ENCODE data around the gene NECAB2. TPM values are rescaled to one million over a fixed set of nuclear protein-coding genes. Genes with fewer than 3 reads are reported as not detected.

Gene NECAB2
- total RNA-seq, 1 donor from 2014 or later, result 0.40 TPM

DNA sequence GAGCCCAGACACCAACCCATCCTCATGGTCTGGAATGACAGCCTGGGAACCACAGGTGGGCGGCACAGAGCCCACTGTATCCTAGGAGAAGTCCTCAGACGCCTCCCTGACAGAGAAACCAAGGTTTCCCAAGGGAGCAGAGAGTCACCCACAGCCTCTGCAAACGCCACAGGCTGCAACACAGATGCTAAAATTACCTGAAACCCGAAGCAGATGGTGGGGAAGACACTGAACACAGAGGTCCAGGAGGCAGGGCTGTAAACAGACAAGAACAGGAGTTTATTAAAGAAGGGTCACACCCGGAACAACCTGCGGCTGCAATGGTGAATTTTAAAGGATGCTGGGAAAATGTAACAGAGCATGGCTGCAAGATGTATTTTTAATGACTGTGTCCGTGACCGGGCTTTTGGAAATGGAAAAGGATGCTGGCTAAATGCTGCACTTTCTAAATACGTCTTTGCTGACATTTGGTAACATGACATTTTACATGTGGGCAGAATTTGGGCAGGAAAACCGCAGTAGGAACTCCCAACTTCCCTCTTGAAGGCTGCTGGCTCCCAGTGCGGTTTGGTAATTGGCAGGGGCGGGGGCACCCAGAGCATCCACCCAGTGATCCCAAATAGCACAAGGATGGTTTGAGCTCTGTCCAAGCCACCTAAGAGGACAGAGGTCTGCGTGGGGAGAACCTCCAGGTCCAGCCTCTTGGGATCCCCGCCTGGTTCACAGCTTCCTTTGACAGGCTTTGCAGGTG lies 61.4 kb downstream of the NECAB2 start:
- Mint-ChIP-seq H3K4me1 (ENCODE audit: low read depth) (peaks cover 10% of the 10 kb centered on the region), H3K9me3 (ENCODE audit: low read depth) (no peaks in the 10 kb centered on the region), H3K4me3 (ENCODE audit: unreplicated experiment) (no peak overlapping the region), H3K27ac (ENCODE audit: unreplicated experiment) (no peak overlapping the region), H3K36me3 (ENCODE audit: low read depth) (no peaks in the 10 kb centered on the region), H3K27me3 (ENCODE audit: low read depth) (peaks cover 7% of the 10 kb centered on the region)
- TF ChIP-seq CTCF (IDR thresholded peaks at IDR 0.05), result no peak
- no peak for DNase-seq (ENCODE audit: low spot score)

DNA sequence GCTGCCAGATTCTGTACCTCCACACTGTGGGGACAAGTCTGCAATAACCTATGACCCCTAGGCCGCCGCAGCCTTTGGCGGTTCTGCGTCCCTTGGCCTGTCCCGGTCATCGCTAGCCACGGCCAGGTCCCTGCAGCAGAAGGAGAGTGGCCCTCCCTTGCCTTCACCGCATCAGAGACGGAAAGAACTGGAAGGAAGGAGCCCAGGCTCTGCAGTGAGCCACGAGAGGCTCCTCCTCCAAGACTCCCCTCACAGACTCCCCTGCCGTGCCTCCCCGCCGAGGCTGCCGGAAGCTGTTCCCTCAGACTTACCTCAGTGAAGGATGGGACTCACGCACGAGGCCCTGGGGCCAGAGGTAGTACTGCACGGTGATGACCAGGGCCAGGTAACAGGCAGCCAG lies 63.5 kb downstream of the NECAB2 start:
- Mint-ChIP-seq H3K4me3 (ENCODE audit: unreplicated experiment) (no peak overlapping the region), H3K27ac (ENCODE audit: unreplicated experiment) (no peak overlapping the region), H3K9me3 (ENCODE audit: low read depth) (peaks cover 14% of the 10 kb centered on the region), H3K36me3 (ENCODE audit: low read depth) (peaks cover 5% of the 10 kb centered on the region), H3K4me1 (ENCODE audit: low read depth) (no peaks in the 10 kb centered on the region), H3K27me3 (ENCODE audit: low read depth) (peaks cover 11% of the 10 kb centered on the region)
- TF ChIP-seq CTCF (IDR thresholded peaks at IDR 0.05), result no peak
- no peak for DNase-seq (ENCODE audit: low spot score)

- peaks cover 14% of the 10 kb centered on the region for H3K9me3 Mint-ChIP-seq (ENCODE audit: low read depth)
- H3K27ac Mint-ChIP-seq (ENCODE audit: unreplicated experiment), result no peak overlapping the region
These were observed 64.6 kb downstream of the NECAB2 start for GRCh38 chr16:84032458-84033178.

DNA sequence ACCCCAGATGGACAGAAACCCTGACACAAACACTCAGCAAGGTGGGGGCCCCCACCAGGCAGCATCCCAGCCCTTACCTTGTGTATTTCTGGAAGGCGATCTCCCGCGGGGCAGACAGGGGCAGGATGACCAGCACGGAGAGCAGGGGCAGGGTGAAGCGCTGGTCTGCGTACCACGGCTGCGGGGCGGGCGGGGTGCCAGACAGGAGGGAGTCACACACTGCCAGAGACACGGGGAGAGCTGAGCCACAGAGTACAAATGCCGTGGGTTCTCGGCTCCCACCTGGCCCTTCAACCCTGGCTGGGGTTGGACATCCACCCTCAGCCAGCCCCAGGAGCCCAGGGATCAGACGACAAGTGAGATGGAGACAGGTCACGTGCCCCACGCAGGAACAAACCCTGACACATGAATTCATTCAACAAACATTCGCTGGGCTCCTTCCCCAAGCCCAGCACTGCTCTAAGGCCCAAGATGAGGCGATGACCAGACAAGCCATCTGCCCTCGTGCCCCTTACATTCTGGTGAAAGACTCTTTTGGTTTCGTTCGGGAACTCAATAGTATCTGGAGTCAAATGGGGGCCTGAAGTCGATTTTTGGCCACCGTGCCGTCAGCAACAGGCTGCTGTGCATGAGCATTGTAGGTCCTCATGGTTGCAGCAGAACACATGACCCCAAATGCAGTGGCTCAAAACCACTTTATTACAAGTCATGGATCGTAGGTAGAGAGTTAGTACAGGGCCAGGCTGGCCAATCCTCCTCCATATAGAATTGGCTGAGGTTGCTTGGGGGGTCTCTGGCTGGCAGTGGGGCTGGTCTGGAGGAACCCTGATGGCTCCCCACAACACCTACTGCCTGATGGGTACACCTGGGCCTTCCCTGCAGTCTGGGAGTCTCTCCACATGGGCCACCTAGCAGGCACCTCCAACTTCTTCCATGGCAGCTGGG lies 65.5 kb downstream of the NECAB2 start:
- H3K27ac Mint-ChIP-seq (ENCODE audit: unreplicated experiment), result no peak overlapping the region
- no peaks in the 10 kb centered on the region for H3K4me1 Mint-ChIP-seq (ENCODE audit: low read depth)
- H3K27me3 Mint-ChIP-seq (ENCODE audit: low read depth), result peaks cover 14% of the 10 kb centered on the region
- H3K36me3 Mint-ChIP-seq (ENCODE audit: low read depth), result peaks cover 5% of the 10 kb centered on the region
- no peak for TF ChIP-seq CTCF (IDR thresholded peaks at IDR 0.05)
- no peak overlapping the region for H3K4me3 Mint-ChIP-seq (ENCODE audit: unreplicated experiment)
- DNase-seq (ENCODE audit: low spot score), result no peak
- peaks cover 14% of the 10 kb centered on the region for H3K9me3 Mint-ChIP-seq (ENCODE audit: low read depth)

More at GRCh38 chr16:84032458-84033178, 64.6 kb downstream of the NECAB2 start:
- Mint-ChIP-seq H3K36me3 (ENCODE audit: low read depth) (peaks cover 5% of the 10 kb centered on the region), H3K4me1 (ENCODE audit: low read depth) (no peaks in the 10 kb centered on the region), H3K27me3 (ENCODE audit: low read depth) (peaks cover 11% of the 10 kb centered on the region), H3K4me3 (ENCODE audit: unreplicated experiment) (no peak overlapping the region)
- TF ChIP-seq CTCF (IDR thresholded peaks at IDR 0.05), result no peak
- DNase-seq (ENCODE audit: low spot score), result no peak

- Mint-ChIP-seq H3K27ac (ENCODE audit: unreplicated experiment) (no peak overlapping the region), H3K4me1 (ENCODE audit: low read depth) (no peaks in the 10 kb centered on the region), H3K9me3 (ENCODE audit: low read depth) (peaks cover 14% of the 10 kb centered on the region), H3K27me3 (ENCODE audit: low read depth) (peaks cover 19% of the 10 kb centered on the region), H3K36me3 (ENCODE audit: low read depth) (peaks cover 5% of the 10 kb centered on the region), H3K4me3 (ENCODE audit: unreplicated experiment) (no peak overlapping the region)
- no peak for DNase-seq (ENCODE audit: low spot score)
- TF ChIP-seq CTCF (IDR thresholded peaks at IDR 0.05), result no peak
These were observed 66.5 kb downstream of the NECAB2 start for GRCh38 chr16:84034516-84034915.

All from chondrocyte (in vitro differentiated cells).